Panc1 (cell line): ENCODE data around the gene SDC1. TPM values are rescaled to one million over a fixed set of nuclear protein-coding genes. Genes with fewer than 3 reads are reported as not detected.

Experiments
- ATAC-seq: fragments of 200-7000 bp; cut with Tn5 transposase; 2 replicates; pipeline ENCODE4 v1.9.1; 2020; ENCODE audit warnings: mild to moderate bottlenecking, moderate library complexity
- BruUV-seq: library from RNA; stranded (reverse); fragments of 400-500 nt; replicated peaks from 2 replicates; lab custom pipeline; 2021; lab: Mats Ljungman, UMichigan
- CTCF ChIA-PET: fragments of 300-600 bp; sonication (Branson Sonifier 250); formaldehyde crosslinking; loops from one replicate; lab custom pipeline; 2022; ENCODE audit warnings: antibody characterized with exemption; lab: Charles Lee
- POLR2A ChIA-PET: fragments of 300-600 bp; sonication (Branson Sonifier 250); formaldehyde crosslinking; loops from one replicate; lab custom pipeline; 2022; ENCODE audit warnings: antibody characterized with exemption; lab: Charles Lee
- DNase-seq: peaks from one replicate; pipeline ENCODE4 v3.0.0-alpha.2; 2010; ENCODE audit warnings: low read depth, low spot score
- H3K27ac ChIP-seq: 2 replicates; pipeline ENCODE4 v1.5.1; 2011; ENCODE audit warnings: mild to moderate bottlenecking, low read length, inconsistent platforms
- H3K27me3 ChIP-seq: fragments of 200-500 bp; sonication (Bioruptor generic); 2 replicates; pipeline ENCODE4 v1.6.0; 2014; ENCODE audit warnings: low read length, inconsistent platforms; ENCODE audit not compliant: control insufficient read depth, insufficient read depth
- H3K36me3 ChIP-seq: fragments of 200-500 bp; sonication (Bioruptor generic); 2 replicates; pipeline ENCODE4 v1.5.1; 2014; ENCODE audit warnings: inconsistent platforms, mild to moderate bottlenecking, low read length, moderate library complexity; ENCODE audit not compliant: control insufficient read depth, insufficient read depth
- H3K4me1 ChIP-seq: 2 replicates; pipeline ENCODE4 v1.5.1; 2011; ENCODE audit warnings: inconsistent platforms, mild to moderate bottlenecking, low read length, moderate library complexity; ENCODE audit not compliant: control insufficient read depth, insufficient read depth
- H3K4me3 ChIP-seq, 2 experiments: 2 replicates each; pipeline ENCODE4 v1.5.1; 2011 to 2012; ENCODE audit warnings: low read depth in 2 of 2, low read length in 2 of 2, mild to moderate bottlenecking in 2 of 2, inconsistent platforms in 1 of 2, moderate library complexity in 1 of 2
- H3K9me3 ChIP-seq: fragments of 200-500 bp; sonication (Bioruptor generic); 2 replicates; pipeline ENCODE4 v1.5.1; 2014; ENCODE audit warnings: low read depth, mild to moderate bottlenecking, inconsistent platforms, low read length, moderate library complexity; ENCODE audit not compliant: control insufficient read depth, insufficient read depth
- POLR2AphosphoS5 ChIP-seq: IDR thresholded peaks from 2 replicates; pipeline ENCODE4 v1.6.1; 2012; ENCODE audit warnings: mild to moderate bottlenecking, low read depth, low read length, moderate library complexity
- SIN3A ChIP-seq: IDR thresholded peaks from 2 replicates; pipeline ENCODE4 v1.6.1; 2012; ENCODE audit warnings: low read depth, mild to moderate bottlenecking, low read length, moderate library complexity, borderline replicate concordance; ENCODE audit not compliant: insufficient read depth
- TCF7L2 ChIP-seq: IDR thresholded peaks from 2 replicates; pipeline ENCODE4 v1.6.1; 2011; ENCODE audit warnings: mild to moderate bottlenecking, low read depth, low read length, inconsistent platforms
- in situ Hi-C: cut with HindIII; loops from 2 replicates; pipeline ENCODE4 v1.10.0; 2016; ENCODE audit warnings: low sequenced_read_pairs, low pct_unique_long_range_greater_than_20kb
- intact Hi-C: fragments of 100-400 bp; cut with micrococcal nuclease; formaldehyde crosslinking; loops from one replicate; pipeline ENCODE4 v1.10.0; 2022; ENCODE audit not compliant: unreplicated experiment
- total RNA-seq: library from RNA; stranded (reverse); gene quantifications from one replicate; pipeline ENCODE4 v1.2.1, GENCODE V29; 2021; ENCODE audit not compliant: unreplicated experiment
- TF ChIP-seq, protein P1 (sequence below), 2 experiments: IDR thresholded peaks; 2 replicates each; pipeline ENCODE4 v1.6.1; 2011 to 2012; ENCODE audit warnings: low read depth in 2 of 2, control low read depth in 1 of 2, low read length in 1 of 2, mild to moderate bottlenecking in 1 of 2, moderate library complexity in 1 of 2; ENCODE audit not compliant: insufficient read depth in 1 of 2
- TF ChIP-seq, protein P2 (sequence below): fragments of 450-650 bp; IDR thresholded peaks from 2 replicates; pipeline ENCODE4 v1.5.1; 2017; ENCODE audit warnings: mild to moderate bottlenecking

The SDC1 gene
- total RNA-seq, 1 experiment from 2014 or later: 93.0 TPM

- ATAC-seq (peak; percentile 60), DNase-seq (no peak)
- no peaks in the 10 kb centered on the region for H3K9me3 ChIP-seq
- H3K36me3 ChIP-seq: no peaks in the 10 kb centered on the region
- intact Hi-C loops (no loop called here), in situ Hi-C loops (no loop called here)
- no peaks in the 10 kb centered on the region for H3K27me3 ChIP-seq
- no peak overlapping the region for H3K27ac ChIP-seq
- peak overlapping the region in 1 of 2 experiments; percentile 26; a peak in 2 of 4 replicates for H3K4me3 ChIP-seq
- no TSS peak for BruUV-seq
- ChIA-PET POLR2A (no interaction called here), CTCF (no interaction called here)
- TF ChIP-seq POLR2AphosphoS5 (no peak), TCF7L2 (no peak), SIN3A (no peak)
- TF ChIP-seq, protein P1, sequence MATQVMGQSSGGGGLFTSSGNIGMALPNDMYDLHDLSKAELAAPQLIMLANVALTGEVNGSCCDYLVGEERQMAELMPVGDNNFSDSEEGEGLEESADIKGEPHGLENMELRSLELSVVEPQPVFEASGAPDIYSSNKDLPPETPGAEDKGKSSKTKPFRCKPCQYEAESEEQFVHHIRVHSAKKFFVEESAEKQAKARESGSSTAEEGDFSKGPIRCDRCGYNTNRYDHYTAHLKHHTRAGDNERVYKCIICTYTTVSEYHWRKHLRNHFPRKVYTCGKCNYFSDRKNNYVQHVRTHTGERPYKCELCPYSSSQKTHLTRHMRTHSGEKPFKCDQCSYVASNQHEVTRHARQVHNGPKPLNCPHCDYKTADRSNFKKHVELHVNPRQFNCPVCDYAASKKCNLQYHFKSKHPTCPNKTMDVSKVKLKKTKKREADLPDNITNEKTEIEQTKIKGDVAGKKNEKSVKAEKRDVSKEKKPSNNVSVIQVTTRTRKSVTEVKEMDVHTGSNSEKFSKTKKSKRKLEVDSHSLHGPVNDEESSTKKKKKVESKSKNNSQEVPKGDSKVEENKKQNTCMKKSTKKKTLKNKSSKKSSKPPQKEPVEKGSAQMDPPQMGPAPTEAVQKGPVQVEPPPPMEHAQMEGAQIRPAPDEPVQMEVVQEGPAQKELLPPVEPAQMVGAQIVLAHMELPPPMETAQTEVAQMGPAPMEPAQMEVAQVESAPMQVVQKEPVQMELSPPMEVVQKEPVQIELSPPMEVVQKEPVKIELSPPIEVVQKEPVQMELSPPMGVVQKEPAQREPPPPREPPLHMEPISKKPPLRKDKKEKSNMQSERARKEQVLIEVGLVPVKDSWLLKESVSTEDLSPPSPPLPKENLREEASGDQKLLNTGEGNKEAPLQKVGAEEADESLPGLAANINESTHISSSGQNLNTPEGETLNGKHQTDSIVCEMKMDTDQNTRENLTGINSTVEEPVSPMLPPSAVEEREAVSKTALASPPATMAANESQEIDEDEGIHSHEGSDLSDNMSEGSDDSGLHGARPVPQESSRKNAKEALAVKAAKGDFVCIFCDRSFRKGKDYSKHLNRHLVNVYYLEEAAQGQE (IDR thresholded peaks at IDR 0.05; ENCODE audit: insufficient read depth in 1 of 2, low read depth in 2 of 2, low read length in 1 of 2): no peak
- TF ChIP-seq, protein P2, sequence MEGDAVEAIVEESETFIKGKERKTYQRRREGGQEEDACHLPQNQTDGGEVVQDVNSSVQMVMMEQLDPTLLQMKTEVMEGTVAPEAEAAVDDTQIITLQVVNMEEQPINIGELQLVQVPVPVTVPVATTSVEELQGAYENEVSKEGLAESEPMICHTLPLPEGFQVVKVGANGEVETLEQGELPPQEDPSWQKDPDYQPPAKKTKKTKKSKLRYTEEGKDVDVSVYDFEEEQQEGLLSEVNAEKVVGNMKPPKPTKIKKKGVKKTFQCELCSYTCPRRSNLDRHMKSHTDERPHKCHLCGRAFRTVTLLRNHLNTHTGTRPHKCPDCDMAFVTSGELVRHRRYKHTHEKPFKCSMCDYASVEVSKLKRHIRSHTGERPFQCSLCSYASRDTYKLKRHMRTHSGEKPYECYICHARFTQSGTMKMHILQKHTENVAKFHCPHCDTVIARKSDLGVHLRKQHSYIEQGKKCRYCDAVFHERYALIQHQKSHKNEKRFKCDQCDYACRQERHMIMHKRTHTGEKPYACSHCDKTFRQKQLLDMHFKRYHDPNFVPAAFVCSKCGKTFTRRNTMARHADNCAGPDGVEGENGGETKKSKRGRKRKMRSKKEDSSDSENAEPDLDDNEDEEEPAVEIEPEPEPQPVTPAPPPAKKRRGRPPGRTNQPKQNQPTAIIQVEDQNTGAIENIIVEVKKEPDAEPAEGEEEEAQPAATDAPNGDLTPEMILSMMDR: no peak
- H3K4me1 ChIP-seq: peaks cover 3% of the 10 kb centered on the region; the same call in 1 of the 2 replicates
Observed at GRCh38 chr2:20231159-20231558, 6.2 kb upstream of the SDC1 start.

GRCh38 chr2:20230114-20230425, 5.1 kb upstream of the SDC1 start:
- CTCF ChIA-PET: no interaction called here
- TF ChIP-seq, protein P2: no peak
- no peak for TF ChIP-seq POLR2AphosphoS5
- TF ChIP-seq TCF7L2: no peak
- TF ChIP-seq, protein P1 (IDR thresholded peaks at IDR 0.05; ENCODE audit: insufficient read depth in 1 of 2, low read depth in 2 of 2, low read length in 1 of 2): no peak
- TF ChIP-seq SIN3A: no peak
- H3K36me3 ChIP-seq: no peaks in the 10 kb centered on the region
- H3K4me1 ChIP-seq: peaks cover 11% of the 10 kb centered on the region
- no peaks in the 10 kb centered on the region for H3K9me3 ChIP-seq
- intact Hi-C loops: no loop called here
- no peak for DNase-seq
- H3K27ac ChIP-seq: no peak overlapping the region
- in situ Hi-C loops: no loop called here
- no peak overlapping the region for H3K4me3 ChIP-seq
- BruUV-seq: no TSS peak
- POLR2A ChIA-PET: no interaction called here
- no peak for ATAC-seq
- no peaks in the 10 kb centered on the region for H3K27me3 ChIP-seq
